Astrocyte (in vitro differentiated cells and primary cell): Measurements from ENCODE around the gene EYA2. TPM values are rescaled to one million over a fixed set of nuclear protein-coding genes. Genes with fewer than 3 reads are reported as not detected.

ENCODE experiments used
- DNase-seq: peaks from one replicate; pipeline ENCODE4 v3.0.0-alpha.2; 2010; ENCODE audit warnings: low read depth
- FAIRE-seq: peaks from 2 replicates; lab custom pipeline; 2011; peaks lifted over from hg19 to GRCh38; lab: Jason Lieb, UNC
- H2AFZ ChIP-seq: 2 replicates; pipeline ENCODE4 v1.6.0; 2012; ENCODE audit warnings: low read depth, low read length, inconsistent platforms
- H3K27ac ChIP-seq: 2 replicates; pipeline ENCODE4 v1.5.1; 2011; ENCODE audit warnings: low read depth, low read length, inconsistent platforms
- H3K27me3 ChIP-seq: 2 replicates; pipeline ENCODE4 v1.6.0; 2011; ENCODE audit warnings: low read length, inconsistent platforms; ENCODE audit not compliant: insufficient read depth
- H3K36me3 ChIP-seq: 2 replicates; pipeline ENCODE4 v1.5.1; 2011; ENCODE audit warnings: low read length, inconsistent platforms; ENCODE audit not compliant: insufficient read depth
- H3K4me1 ChIP-seq: 2 replicates; pipeline ENCODE4 v1.5.1; 2011; ENCODE audit warnings: low read length, inconsistent platforms; ENCODE audit not compliant: insufficient read depth
- H3K4me2 ChIP-seq: 2 replicates; pipeline ENCODE4 v1.6.0; 2012; ENCODE audit warnings: low read length, inconsistent platforms
- H3K4me3 ChIP-seq: 2 replicates; pipeline ENCODE4 v1.5.1; 2011; ENCODE audit warnings: low read depth, mild to moderate bottlenecking, low read length, inconsistent platforms; ENCODE audit not compliant: insufficient read depth
- H3K79me2 ChIP-seq: 2 replicates; pipeline ENCODE4 v1.6.0; 2012; ENCODE audit warnings: mild to moderate bottlenecking, low read length, inconsistent platforms; ENCODE audit not compliant: insufficient read depth
- H3K9ac ChIP-seq: 2 replicates; pipeline ENCODE4 v1.6.0; 2012; ENCODE audit warnings: mild to moderate bottlenecking, low read length, inconsistent platforms
- H3K9me3 ChIP-seq: 2 replicates; pipeline ENCODE4 v1.5.1; 2012; ENCODE audit warnings: low read depth, mild to moderate bottlenecking, low read length, inconsistent platforms; ENCODE audit not compliant: insufficient read depth
- H4K20me1 ChIP-seq: 2 replicates; pipeline ENCODE4 v1.6.0; 2012; ENCODE audit warnings: low read length, inconsistent platforms; ENCODE audit not compliant: insufficient read depth
- H3K27ac Mint-ChIP-seq: one replicate; pipeline ENCODE4 v1.8.0; 2021; ENCODE audit warnings: mild to moderate bottlenecking, mixed read lengths; ENCODE audit not compliant: unreplicated experiment
- H3K27me3 Mint-ChIP-seq: one replicate; pipeline ENCODE4 v1.8.0; 2021; ENCODE audit warnings: low read depth, mixed read lengths; ENCODE audit not compliant: unreplicated experiment
- H3K36me3 Mint-ChIP-seq: one replicate; pipeline ENCODE4 v1.8.0; 2021; ENCODE audit warnings: low read depth, mixed read lengths; ENCODE audit not compliant: unreplicated experiment
- H3K4me1 Mint-ChIP-seq: one replicate; pipeline ENCODE4 v1.8.0; 2021; ENCODE audit warnings: low read depth, mixed read lengths; ENCODE audit not compliant: unreplicated experiment
- H3K4me3 Mint-ChIP-seq: one replicate; pipeline ENCODE4 v1.8.0; 2021; ENCODE audit warnings: mild to moderate bottlenecking, moderate library complexity, mixed read lengths; ENCODE audit not compliant: unreplicated experiment
- H3K9me3 Mint-ChIP-seq: one replicate; pipeline ENCODE4 v1.8.0; 2021; ENCODE audit warnings: mild to moderate bottlenecking, mixed read lengths; ENCODE audit not compliant: unreplicated experiment
- EZH2 ChIP-seq: IDR thresholded peaks from 2 replicates; pipeline ENCODE4 v1.6.1; 2012; ENCODE audit warnings: mild to moderate bottlenecking, low read length, inconsistent platforms; ENCODE audit not compliant: insufficient read depth
- total RNA-seq: library from RNA; stranded (reverse); gene quantifications from 2 replicates; pipeline ENCODE4 v1.2.1, GENCODE V29; 2021
- TF ChIP-seq, protein P1 (sequence below): IDR thresholded peaks from 2 replicates; pipeline ENCODE4 v1.5.1; 2011; ENCODE audit warnings: low read depth, mild to moderate bottlenecking, inconsistent platforms, low read length, moderate library complexity; ENCODE audit not compliant: insufficient read depth

The EYA2 gene
- total RNA-seq, 1 donor from 2014 or later = 1.5 TPM

DNA sequence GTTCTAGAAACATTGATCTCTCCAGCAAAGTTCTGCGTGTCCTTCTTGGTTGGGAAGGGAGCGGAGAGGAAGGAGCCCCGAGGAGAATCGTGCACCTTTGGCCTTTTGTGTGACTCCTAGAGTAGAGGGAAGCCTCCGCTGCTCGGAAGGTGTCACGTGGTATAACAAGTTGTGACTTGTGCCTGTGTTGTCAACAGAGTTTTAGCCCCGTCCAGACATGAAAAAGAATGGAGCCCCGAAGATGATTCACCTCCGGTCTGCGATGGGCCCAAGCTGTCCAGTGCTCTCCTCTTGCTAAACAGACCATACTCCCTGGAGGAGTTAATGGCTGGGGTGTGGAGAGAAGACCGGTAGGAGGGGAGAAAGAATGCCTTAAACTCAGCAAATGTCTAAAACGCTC, 7.0 kb downstream of the EYA2 start:
- Histone ChIP-seq H3K27me3 (peaks cover 59% of the 10 kb centered on the region), H3K27ac (no peak overlapping the region)
- FAIRE-seq = no peak

DNA sequence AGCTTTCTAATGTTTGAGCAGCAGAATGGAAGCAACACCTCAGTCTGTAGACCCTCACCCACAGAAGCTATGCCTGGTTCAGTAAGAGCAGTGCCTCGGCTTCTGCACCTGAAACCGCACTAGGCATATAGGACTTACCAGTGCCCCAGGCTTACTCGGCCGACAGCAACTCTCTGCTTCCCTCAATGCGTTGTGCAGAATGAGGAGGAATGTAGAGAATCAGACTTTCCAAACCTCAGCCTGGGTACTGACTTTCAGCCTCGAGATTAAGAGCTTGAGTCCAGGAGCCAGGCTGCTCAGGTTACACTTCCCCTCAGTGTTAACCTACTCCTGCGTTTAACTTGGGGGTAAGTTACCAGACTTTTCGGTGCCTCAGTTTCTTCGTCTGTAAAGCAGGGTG, 8.6 kb downstream of the EYA2 start:
- no peaks in the 10 kb centered on the region for H3K4me1 ChIP-seq
- DNase-seq = no peak
- no peaks in the 10 kb centered on the region for H4K20me1 ChIP-seq
- Mint-ChIP-seq H3K36me3 (no peaks in the 10 kb centered on the region), H3K9me3 (no peaks in the 10 kb centered on the region), H3K4me1 (peaks cover 6% of the 10 kb centered on the region), H3K27me3 (peaks cover 28% of the 10 kb centered on the region), H3K27ac (no peak overlapping the region), H3K4me3 (no peak overlapping the region)
- H3K27ac ChIP-seq = no peak overlapping the region
- no peak overlapping the region for H3K4me3 ChIP-seq
- H3K79me2 ChIP-seq = no peaks in the 10 kb centered on the region
- H3K9ac ChIP-seq = no peak overlapping the region
- H3K4me2 ChIP-seq = no peak overlapping the region
- H3K36me3 ChIP-seq = no peaks in the 10 kb centered on the region
- TF ChIP-seq EZH2 = no peak
- TF ChIP-seq, protein P1, sequence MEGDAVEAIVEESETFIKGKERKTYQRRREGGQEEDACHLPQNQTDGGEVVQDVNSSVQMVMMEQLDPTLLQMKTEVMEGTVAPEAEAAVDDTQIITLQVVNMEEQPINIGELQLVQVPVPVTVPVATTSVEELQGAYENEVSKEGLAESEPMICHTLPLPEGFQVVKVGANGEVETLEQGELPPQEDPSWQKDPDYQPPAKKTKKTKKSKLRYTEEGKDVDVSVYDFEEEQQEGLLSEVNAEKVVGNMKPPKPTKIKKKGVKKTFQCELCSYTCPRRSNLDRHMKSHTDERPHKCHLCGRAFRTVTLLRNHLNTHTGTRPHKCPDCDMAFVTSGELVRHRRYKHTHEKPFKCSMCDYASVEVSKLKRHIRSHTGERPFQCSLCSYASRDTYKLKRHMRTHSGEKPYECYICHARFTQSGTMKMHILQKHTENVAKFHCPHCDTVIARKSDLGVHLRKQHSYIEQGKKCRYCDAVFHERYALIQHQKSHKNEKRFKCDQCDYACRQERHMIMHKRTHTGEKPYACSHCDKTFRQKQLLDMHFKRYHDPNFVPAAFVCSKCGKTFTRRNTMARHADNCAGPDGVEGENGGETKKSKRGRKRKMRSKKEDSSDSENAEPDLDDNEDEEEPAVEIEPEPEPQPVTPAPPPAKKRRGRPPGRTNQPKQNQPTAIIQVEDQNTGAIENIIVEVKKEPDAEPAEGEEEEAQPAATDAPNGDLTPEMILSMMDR = no peak
- H3K9me3 ChIP-seq = no peaks in the 10 kb centered on the region
- no peak overlapping the region for H2AFZ ChIP-seq
- peaks cover 48% of the 10 kb centered on the region for H3K27me3 ChIP-seq
- no peak for FAIRE-seq

More for the DNA sequence above, 7.0 kb downstream of the EYA2 start:
- no peaks in the 10 kb centered on the region for H3K4me1 ChIP-seq
- no peak for DNase-seq
- no peak overlapping the region for H3K4me2 ChIP-seq
- no peak overlapping the region for H2AFZ ChIP-seq
- Mint-ChIP-seq H3K36me3 (no peaks in the 10 kb centered on the region), H3K4me1 (peaks cover 6% of the 10 kb centered on the region), H3K27ac (no peak overlapping the region), H3K9me3 (no peaks in the 10 kb centered on the region), H3K4me3 (no peak overlapping the region), H3K27me3 (peaks cover 34% of the 10 kb centered on the region)
- H3K4me3 ChIP-seq = no peak overlapping the region
- H3K9me3 ChIP-seq = no peaks in the 10 kb centered on the region
- TF ChIP-seq EZH2 = no peak
- TF ChIP-seq, protein P1 = no peak
- H3K79me2 ChIP-seq = no peaks in the 10 kb centered on the region
- H4K20me1 ChIP-seq = no peaks in the 10 kb centered on the region
- no peak overlapping the region for H3K9ac ChIP-seq
- no peaks in the 10 kb centered on the region for H3K36me3 ChIP-seq

- Mint-ChIP-seq H3K4me3 (no peak overlapping the region), H3K4me1 (peaks cover 6% of the 10 kb centered on the region), H3K27me3 (peaks cover 25% of the 10 kb centered on the region), H3K27ac (no peak overlapping the region), H3K9me3 (no peaks in the 10 kb centered on the region), H3K36me3 (no peaks in the 10 kb centered on the region)
- Histone ChIP-seq H3K9me3 (no peaks in the 10 kb centered on the region), H3K36me3 (no peaks in the 10 kb centered on the region), H2AFZ (no peak overlapping the region), H3K4me1 (no peaks in the 10 kb centered on the region), H3K9ac (no peak overlapping the region), H3K27me3 (peaks cover 44% of the 10 kb centered on the region), H3K4me3 (no peak overlapping the region), H4K20me1 (no peaks in the 10 kb centered on the region), H3K27ac (no peak overlapping the region), H3K4me2 (no peak overlapping the region), H3K79me2 (no peaks in the 10 kb centered on the region)
- DNase-seq (no peak), FAIRE-seq (no peak)
- TF ChIP-seq, protein P1 = no peak
- TF ChIP-seq EZH2 = no peak
These were observed 9.3 kb downstream of the EYA2 start for GRCh38 chr20:46903937-46904336.
